ENCODE measurements around the gene C6orf62. TPM values are rescaled to one million over a fixed set of nuclear protein-coding genes. Genes with fewer than 3 reads are reported as not detected.

The C6orf62 gene
- total and polyA plus RNA-seq, 2 donors from 2014 or later, result 55.8 to 114 TPM

DNA sequence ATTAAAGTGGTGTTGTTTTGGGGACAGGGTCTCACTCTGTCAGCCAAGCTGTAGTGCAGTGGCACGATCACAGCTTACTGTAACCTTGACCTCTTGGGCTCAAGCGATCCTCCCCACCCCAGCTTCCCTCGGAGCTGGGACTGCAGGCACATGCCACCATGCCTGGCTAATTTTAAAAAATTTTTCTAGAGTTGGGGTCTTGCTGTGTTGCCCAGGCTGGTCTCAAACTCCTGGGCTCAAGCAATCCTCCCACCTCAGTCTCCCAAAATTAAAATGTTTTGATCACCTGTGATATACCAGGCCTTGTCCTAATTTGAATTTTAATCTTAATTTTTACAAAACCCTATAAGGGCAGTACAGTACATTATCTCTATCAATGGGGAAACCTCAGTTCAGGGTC lies 26.5 kb downstream of the C6orf62 start:
- intact Hi-C loops (cut with DNase I), result loop anchor here (10.0 kb wide), 1 partner anchor 108 kb away; no protein-coding TSS in a partner anchor
- TF ChIP-seq, protein P1, sequence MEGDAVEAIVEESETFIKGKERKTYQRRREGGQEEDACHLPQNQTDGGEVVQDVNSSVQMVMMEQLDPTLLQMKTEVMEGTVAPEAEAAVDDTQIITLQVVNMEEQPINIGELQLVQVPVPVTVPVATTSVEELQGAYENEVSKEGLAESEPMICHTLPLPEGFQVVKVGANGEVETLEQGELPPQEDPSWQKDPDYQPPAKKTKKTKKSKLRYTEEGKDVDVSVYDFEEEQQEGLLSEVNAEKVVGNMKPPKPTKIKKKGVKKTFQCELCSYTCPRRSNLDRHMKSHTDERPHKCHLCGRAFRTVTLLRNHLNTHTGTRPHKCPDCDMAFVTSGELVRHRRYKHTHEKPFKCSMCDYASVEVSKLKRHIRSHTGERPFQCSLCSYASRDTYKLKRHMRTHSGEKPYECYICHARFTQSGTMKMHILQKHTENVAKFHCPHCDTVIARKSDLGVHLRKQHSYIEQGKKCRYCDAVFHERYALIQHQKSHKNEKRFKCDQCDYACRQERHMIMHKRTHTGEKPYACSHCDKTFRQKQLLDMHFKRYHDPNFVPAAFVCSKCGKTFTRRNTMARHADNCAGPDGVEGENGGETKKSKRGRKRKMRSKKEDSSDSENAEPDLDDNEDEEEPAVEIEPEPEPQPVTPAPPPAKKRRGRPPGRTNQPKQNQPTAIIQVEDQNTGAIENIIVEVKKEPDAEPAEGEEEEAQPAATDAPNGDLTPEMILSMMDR (IDR thresholded peaks at IDR 0.05; ENCODE audit: borderline replicate concordance, extremely low read depth, insufficient read depth), result no peak

DNA sequence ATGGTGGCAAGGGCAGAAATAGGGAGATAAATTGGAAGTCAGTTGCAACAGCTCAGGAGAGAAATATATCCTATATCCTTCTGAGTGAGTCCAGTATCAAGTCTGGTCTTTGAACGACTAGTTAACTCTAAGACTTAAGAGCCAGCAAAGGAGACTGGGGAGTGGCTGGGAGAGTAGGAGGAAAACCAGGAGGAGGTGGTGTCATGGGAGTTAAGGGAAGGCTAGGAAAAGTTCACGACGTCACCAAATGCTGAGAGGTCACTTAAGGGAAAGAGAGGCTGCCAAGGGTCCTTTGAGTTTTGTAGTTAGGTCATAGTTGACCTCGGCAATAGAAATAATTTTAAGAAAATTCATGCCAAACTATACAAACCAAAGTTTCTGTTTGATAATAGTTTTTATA lies 27.0 kb downstream of the C6orf62 start:
- no peak for DNase-seq
- Histone ChIP-seq H3K36me3 (ENCODE audit: control insufficient read depth in 2 of 3, insufficient read depth in 3 of 3, low read length in 3 of 3) (no peaks in the 10 kb centered on the region), H3K9ac (ENCODE audit: low read length in 3 of 3) (no peak overlapping the region), H3K27me3 (ENCODE audit: control insufficient read depth, insufficient read depth, low read length) (no peaks in the 10 kb centered on the region), H3K4me1 (ENCODE audit: control insufficient read depth in 2 of 3, insufficient read depth in 2 of 3, low read depth in 1 of 3, low read length in 3 of 3) (no peaks in the 10 kb centered on the region), H3K27ac (ENCODE audit: low read depth in 2 of 2, low read length in 2 of 2) (no peak overlapping the region), H3K4me3 (ENCODE audit: low read length in 3 of 3) (no peak overlapping the region), H3K9me3 (ENCODE audit: control insufficient read depth in 2 of 3, insufficient read depth in 1 of 3, low read length in 3 of 3) (no peaks in the 10 kb centered on the region)
- intact Hi-C loops (cut with DNase I), result loop anchor here (10.0 kb wide), 1 partner anchor 107 kb away; no protein-coding TSS in a partner anchor
- TF ChIP-seq, protein P1 (IDR thresholded peaks at IDR 0.05; ENCODE audit: borderline replicate concordance, extremely low read depth, insufficient read depth), result no peak
- FAIRE-seq, result no peak

More for the DNA sequence above, 26.5 kb downstream of the C6orf62 start:
- DNase-seq, result no peak
- no peak overlapping the region for H3K4me3 ChIP-seq (ENCODE audit: low read length in 3 of 3)
- no peak overlapping the region for H3K27ac ChIP-seq (ENCODE audit: low read depth in 2 of 2, low read length in 2 of 2)
- FAIRE-seq, result no peak
- no peaks in the 10 kb centered on the region for H3K27me3 ChIP-seq (ENCODE audit: control insufficient read depth, insufficient read depth, low read length)
- H3K9ac ChIP-seq (ENCODE audit: low read length in 3 of 3), result no peak overlapping the region
- no peaks in the 10 kb centered on the region for H3K4me1 ChIP-seq (ENCODE audit: control insufficient read depth in 2 of 3, insufficient read depth in 2 of 3, low read depth in 1 of 3, low read length in 3 of 3)
- no peaks in the 10 kb centered on the region for H3K36me3 ChIP-seq (ENCODE audit: control insufficient read depth in 2 of 3, insufficient read depth in 3 of 3, low read length in 3 of 3)
- no peaks in the 10 kb centered on the region for H3K9me3 ChIP-seq (ENCODE audit: control insufficient read depth in 2 of 3, insufficient read depth in 1 of 3, low read length in 3 of 3)

DNA sequence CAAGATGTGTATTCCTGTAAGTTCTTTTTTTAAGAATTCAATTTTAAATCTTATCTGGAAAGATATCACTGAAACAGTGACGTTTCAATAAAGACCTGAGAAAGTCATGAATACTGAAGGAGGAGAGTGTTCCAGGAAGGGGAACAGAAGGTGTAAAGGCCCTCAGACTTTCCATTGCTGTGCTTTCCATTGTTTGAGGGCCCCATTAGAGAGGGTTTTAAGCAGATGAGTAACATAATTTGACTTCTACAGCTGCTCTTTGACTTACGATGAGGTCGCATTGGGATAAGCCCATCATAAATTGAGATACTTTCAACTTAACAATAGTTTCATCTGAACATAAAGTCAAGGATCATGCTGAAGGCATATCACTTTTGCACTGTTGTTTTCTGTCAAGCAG lies 27.4 kb downstream of the C6orf62 start:
- Histone ChIP-seq H3K27me3 (ENCODE audit: control insufficient read depth, insufficient read depth, low read length) (no peaks in the 10 kb centered on the region), H3K4me3 (ENCODE audit: low read length in 3 of 3) (no peak overlapping the region), H3K9me3 (ENCODE audit: control insufficient read depth in 2 of 3, insufficient read depth in 1 of 3, low read length in 3 of 3) (no peaks in the 10 kb centered on the region), H3K27ac (ENCODE audit: low read depth in 2 of 2, low read length in 2 of 2) (no peak overlapping the region), H3K9ac (ENCODE audit: low read length in 3 of 3) (no peak overlapping the region), H3K36me3 (ENCODE audit: control insufficient read depth in 2 of 3, insufficient read depth in 3 of 3, low read length in 3 of 3) (no peaks in the 10 kb centered on the region), H3K4me1 (ENCODE audit: control insufficient read depth in 2 of 3, insufficient read depth in 2 of 3, low read depth in 1 of 3, low read length in 3 of 3) (no peaks in the 10 kb centered on the region)
- intact Hi-C loops (cut with DNase I), result loop anchor here (10.0 kb wide), 1 partner anchor 107 kb away; no protein-coding TSS in a partner anchor
- FAIRE-seq (no peak), DNase-seq (no peak)
- TF ChIP-seq, protein P1 (IDR thresholded peaks at IDR 0.05; ENCODE audit: borderline replicate concordance, extremely low read depth, insufficient read depth), result no peak

DNA sequence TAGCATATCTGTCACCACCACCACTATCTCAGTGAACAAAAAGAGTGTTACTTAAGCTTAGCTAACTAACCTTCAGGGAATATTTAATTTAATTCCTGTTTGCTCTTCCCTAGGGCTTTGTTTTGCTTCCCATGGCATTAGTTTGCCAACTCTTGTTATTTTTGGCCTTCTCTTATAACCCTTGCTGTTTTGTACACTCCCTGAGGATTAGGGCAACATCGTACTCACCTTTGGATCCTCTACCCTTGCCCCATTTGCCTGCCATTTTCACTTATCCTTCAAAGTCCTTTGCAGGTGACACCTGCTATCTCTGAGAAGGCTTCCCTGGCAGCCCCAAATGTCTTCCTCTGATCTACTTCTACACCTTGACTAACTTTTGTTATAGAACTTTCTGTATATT lies 28.4 kb downstream of the C6orf62 start:
- Histone ChIP-seq H3K4me3 (ENCODE audit: low read length in 3 of 3) (no peak overlapping the region), H3K36me3 (ENCODE audit: control insufficient read depth in 2 of 3, insufficient read depth in 3 of 3, low read length in 3 of 3) (no peaks in the 10 kb centered on the region), H3K4me1 (ENCODE audit: control insufficient read depth in 2 of 3, insufficient read depth in 2 of 3, low read depth in 1 of 3, low read length in 3 of 3) (no peaks in the 10 kb centered on the region), H3K9me3 (ENCODE audit: control insufficient read depth in 2 of 3, insufficient read depth in 1 of 3, low read length in 3 of 3) (no peaks in the 10 kb centered on the region), H3K27ac (ENCODE audit: low read depth in 2 of 2, low read length in 2 of 2) (no peak overlapping the region), H3K9ac (ENCODE audit: low read length in 3 of 3) (no peak overlapping the region), H3K27me3 (ENCODE audit: control insufficient read depth, insufficient read depth, low read length) (no peaks in the 10 kb centered on the region)
- FAIRE-seq, result no peak
- TF ChIP-seq, protein P1 (IDR thresholded peaks at IDR 0.05; ENCODE audit: borderline replicate concordance, extremely low read depth, insufficient read depth), result no peak
- intact Hi-C loops (cut with DNase I), result loop anchor here (10.0 kb wide), 1 partner anchor 106 kb away; no protein-coding TSS in a partner anchor
- DNase-seq, result no peak

Measured in kidney (tissue), 14 donors.